ENCODE results near the gene RBCK1. TPM values are rescaled to one million over a fixed set of nuclear protein-coding genes. Genes with fewer than 3 reads are reported as not detected.
"Not testable (repeated sequence)": the region's sequence is repeated elsewhere in the genome, so short reads cannot be mapped to it uniquely, and the experiment has no call there.

Gene RBCK1
- total RNA-seq, 1 donor from 2014 or later = 202 TPM

- H3K27me3 ChIP-seq (ENCODE audit: control insufficient read depth, insufficient read depth, low read length) = no peaks in the 10 kb centered on the region
- H3K36me3 ChIP-seq (ENCODE audit: control insufficient read depth, insufficient read depth, low read length) = peaks cover 2% of the 10 kb centered on the region
- DNase-seq (ENCODE audit: low read depth) (no peak), FAIRE-seq (no peak)
- TF ChIP-seq CTCF (IDR thresholded peaks at IDR 0.05; ENCODE audit: insufficient read depth, low read length, severe bottlenecking) = no peak
- H3K4me3 ChIP-seq (ENCODE audit: low read depth, low read length) = no peak overlapping the region
Measured at GRCh38 chr20:474581-474980, 66.5 kb downstream of the RBCK1 start.

GRCh38 chr20:475463-476357 lies 67.6 kb downstream of the RBCK1 start:
- DNase-seq (ENCODE audit: low read depth) (no peak), FAIRE-seq (no peak)
- TF ChIP-seq CTCF (IDR thresholded peaks at IDR 0.05; ENCODE audit: insufficient read depth, low read length, severe bottlenecking) = no peak

GRCh38 chr20:476561-477249 lies 68.6 kb downstream of the RBCK1 start:
- not testable (repeated sequence) for FAIRE-seq; H3K36me3 ChIP-seq (ENCODE audit: control insufficient read depth, insufficient read depth, low read length); H3K4me3 ChIP-seq (ENCODE audit: low read depth, low read length); H3K27me3 ChIP-seq (ENCODE audit: control insufficient read depth, insufficient read depth, low read length)
- DNase-seq (ENCODE audit: low read depth) = peak; percentile 13

More at GRCh38 chr20:475463-476357, 67.6 kb downstream of the RBCK1 start:
- Histone ChIP-seq H3K36me3 (ENCODE audit: control insufficient read depth, insufficient read depth, low read length) (peaks cover 2% of the 10 kb centered on the region), H3K4me3 (ENCODE audit: low read depth, low read length) (no peak overlapping the region), H3K27me3 (ENCODE audit: control insufficient read depth, insufficient read depth, low read length) (no peaks in the 10 kb centered on the region)

- H3K4me3 ChIP-seq (ENCODE audit: low read depth, low read length) = no peak overlapping the region
- DNase-seq (ENCODE audit: low read depth) (no peak), FAIRE-seq (no peak)
- H3K27me3 ChIP-seq (ENCODE audit: control insufficient read depth, insufficient read depth, low read length) = no peaks in the 10 kb centered on the region
- H3K36me3 ChIP-seq (ENCODE audit: control insufficient read depth, insufficient read depth, low read length) = peaks cover 10% of the 10 kb centered on the region
- no peak for TF ChIP-seq CTCF (IDR thresholded peaks at IDR 0.05; ENCODE audit: insufficient read depth, low read length, severe bottlenecking)
Measured at GRCh38 chr20:478010-478948, 70.2 kb downstream of the RBCK1 start.

- H3K27me3 ChIP-seq (ENCODE audit: control insufficient read depth, insufficient read depth, low read length) = no peaks in the 10 kb centered on the region
- peaks cover 12% of the 10 kb centered on the region for H3K36me3 ChIP-seq (ENCODE audit: control insufficient read depth, insufficient read depth, low read length)
- DNase-seq (ENCODE audit: low read depth) (peak; percentile 67), FAIRE-seq (no peak)
- peak; percentile 43 for TF ChIP-seq CTCF (IDR thresholded peaks at IDR 0.05; ENCODE audit: insufficient read depth, low read length, severe bottlenecking)
- H3K4me3 ChIP-seq (ENCODE audit: low read depth, low read length) = no peak overlapping the region
Measured at GRCh38 chr20:478949-479429, 70.9 kb downstream of the RBCK1 start.
